Measurements from ENCODE around the gene SLIT2.

- TF ChIP-seq, protein P1, sequence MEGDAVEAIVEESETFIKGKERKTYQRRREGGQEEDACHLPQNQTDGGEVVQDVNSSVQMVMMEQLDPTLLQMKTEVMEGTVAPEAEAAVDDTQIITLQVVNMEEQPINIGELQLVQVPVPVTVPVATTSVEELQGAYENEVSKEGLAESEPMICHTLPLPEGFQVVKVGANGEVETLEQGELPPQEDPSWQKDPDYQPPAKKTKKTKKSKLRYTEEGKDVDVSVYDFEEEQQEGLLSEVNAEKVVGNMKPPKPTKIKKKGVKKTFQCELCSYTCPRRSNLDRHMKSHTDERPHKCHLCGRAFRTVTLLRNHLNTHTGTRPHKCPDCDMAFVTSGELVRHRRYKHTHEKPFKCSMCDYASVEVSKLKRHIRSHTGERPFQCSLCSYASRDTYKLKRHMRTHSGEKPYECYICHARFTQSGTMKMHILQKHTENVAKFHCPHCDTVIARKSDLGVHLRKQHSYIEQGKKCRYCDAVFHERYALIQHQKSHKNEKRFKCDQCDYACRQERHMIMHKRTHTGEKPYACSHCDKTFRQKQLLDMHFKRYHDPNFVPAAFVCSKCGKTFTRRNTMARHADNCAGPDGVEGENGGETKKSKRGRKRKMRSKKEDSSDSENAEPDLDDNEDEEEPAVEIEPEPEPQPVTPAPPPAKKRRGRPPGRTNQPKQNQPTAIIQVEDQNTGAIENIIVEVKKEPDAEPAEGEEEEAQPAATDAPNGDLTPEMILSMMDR (IDR thresholded peaks at IDR 0.05) = no peak
- TF ChIP-seq POLR2A (IDR thresholded peaks at IDR 0.05) = no peak
Measured at GRCh38 chr4:20203508-20203907, 48.2 kb upstream of the SLIT2 start.
